ENCODE results near the gene CSNK1G1. TPM values are rescaled to one million over a fixed set of nuclear protein-coding genes. Genes with fewer than 3 reads are reported as not detected.

The CSNK1G1 gene
- polyA plus RNA-seq, 1 experiment: 8.0 TPM

DNA sequence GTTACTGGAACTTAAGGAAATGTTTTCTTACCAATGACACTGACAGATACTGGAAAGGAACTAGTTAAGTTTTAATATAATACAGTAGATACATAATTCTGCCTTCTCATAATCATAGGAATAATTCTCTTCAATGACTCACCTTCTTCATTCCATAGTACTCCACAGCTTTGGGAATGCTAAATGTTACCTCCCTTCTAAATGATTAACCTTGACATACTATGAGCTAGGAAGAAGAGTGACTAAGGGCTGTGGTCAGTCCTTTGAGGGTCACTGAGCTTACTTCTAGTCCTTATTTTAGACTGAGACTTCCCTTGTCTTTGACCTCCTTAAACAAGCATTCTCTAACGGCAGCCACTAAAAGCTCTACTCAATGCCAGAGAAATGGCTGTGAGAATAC lies 123.6 kb downstream of the CSNK1G1 start:
- POLR2A ChIA-PET: no interaction called here
- TF ChIP-seq, protein P1, sequence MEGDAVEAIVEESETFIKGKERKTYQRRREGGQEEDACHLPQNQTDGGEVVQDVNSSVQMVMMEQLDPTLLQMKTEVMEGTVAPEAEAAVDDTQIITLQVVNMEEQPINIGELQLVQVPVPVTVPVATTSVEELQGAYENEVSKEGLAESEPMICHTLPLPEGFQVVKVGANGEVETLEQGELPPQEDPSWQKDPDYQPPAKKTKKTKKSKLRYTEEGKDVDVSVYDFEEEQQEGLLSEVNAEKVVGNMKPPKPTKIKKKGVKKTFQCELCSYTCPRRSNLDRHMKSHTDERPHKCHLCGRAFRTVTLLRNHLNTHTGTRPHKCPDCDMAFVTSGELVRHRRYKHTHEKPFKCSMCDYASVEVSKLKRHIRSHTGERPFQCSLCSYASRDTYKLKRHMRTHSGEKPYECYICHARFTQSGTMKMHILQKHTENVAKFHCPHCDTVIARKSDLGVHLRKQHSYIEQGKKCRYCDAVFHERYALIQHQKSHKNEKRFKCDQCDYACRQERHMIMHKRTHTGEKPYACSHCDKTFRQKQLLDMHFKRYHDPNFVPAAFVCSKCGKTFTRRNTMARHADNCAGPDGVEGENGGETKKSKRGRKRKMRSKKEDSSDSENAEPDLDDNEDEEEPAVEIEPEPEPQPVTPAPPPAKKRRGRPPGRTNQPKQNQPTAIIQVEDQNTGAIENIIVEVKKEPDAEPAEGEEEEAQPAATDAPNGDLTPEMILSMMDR (IDR thresholded peaks at IDR 0.05; ENCODE audit: insufficient read depth, low read depth, low read length): no peak
- DNase-seq (ENCODE audit: low read depth): no peak
- CTCF ChIA-PET: interaction anchor here (0.7 to 2.0 kb wide), 3 partner anchors 14 to 22 kb away, joined by 3 to 4 read pairs (median 4); no protein-coding TSS in a partner anchor
- H3K27me3 ChIP-seq (ENCODE audit: control insufficient read depth, insufficient read depth, low read length): no peaks in the 10 kb centered on the region
- no peak overlapping the region for H3K4me3 ChIP-seq (ENCODE audit: low read depth, low read length)
- no peaks in the 10 kb centered on the region for H3K36me3 ChIP-seq (ENCODE audit: control insufficient read depth, insufficient read depth, low read length)

DNA sequence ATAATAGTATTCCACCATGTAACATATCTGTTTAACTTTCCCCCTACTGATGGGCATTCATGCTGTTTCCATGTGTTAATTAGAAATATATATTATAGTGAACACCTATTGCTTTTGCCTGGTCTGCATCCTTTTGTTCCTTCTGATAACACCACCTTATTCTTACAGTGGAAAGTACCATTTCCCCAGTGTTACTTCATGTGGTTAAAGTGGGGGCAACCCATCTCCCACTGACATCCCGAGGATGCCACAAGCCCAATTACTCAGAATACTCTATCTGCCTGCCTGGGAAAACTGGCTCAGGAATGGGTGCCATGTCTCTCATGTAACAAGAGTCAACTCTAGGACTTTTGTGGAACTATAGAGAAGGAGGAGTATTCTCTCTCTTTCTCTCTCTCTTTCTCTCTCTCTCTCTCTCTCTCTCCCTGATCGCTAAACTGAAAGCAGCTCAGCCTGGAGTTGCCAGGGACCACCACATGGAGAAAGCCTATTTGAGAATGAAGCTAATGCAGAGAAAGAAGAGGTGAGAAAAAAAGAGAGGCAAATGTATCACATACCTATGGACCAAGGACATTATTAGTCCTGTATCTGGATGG lies 126.7 kb downstream of the CSNK1G1 start:
- ChIA-PET POLR2A (no interaction called here), CTCF (no interaction called here)
- no peaks in the 10 kb centered on the region for H3K27me3 ChIP-seq (ENCODE audit: control insufficient read depth, insufficient read depth, low read length)
- TF ChIP-seq, protein P1 (IDR thresholded peaks at IDR 0.05; ENCODE audit: insufficient read depth, low read depth, low read length): no peak
- no peaks in the 10 kb centered on the region for H3K36me3 ChIP-seq (ENCODE audit: control insufficient read depth, insufficient read depth, low read length)
- DNase-seq (ENCODE audit: low read depth): no peak
- H3K4me3 ChIP-seq (ENCODE audit: low read depth, low read length): no peak overlapping the region

DNA sequence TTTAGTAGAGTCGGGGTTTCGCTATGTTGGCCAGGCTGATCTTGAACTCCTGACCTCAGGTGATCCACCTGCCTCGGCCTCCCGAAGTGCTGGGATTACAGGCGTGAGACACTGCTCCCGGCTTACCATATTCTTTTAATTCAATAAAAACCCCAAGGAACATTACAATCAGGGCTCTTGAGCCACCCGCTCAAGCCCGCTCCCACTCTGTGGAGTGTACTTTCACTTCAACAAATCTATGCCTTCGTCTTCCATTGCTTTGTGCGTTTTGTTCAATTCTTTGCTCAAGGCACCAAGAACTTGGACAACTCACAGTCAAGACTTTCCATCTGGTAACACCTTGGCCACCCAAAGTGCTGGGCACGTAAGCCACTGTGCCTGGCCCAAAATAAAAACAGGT lies 130.2 kb downstream of the CSNK1G1 start:
- Histone ChIP-seq H3K36me3 (ENCODE audit: control insufficient read depth, insufficient read depth, low read length) (no peaks in the 10 kb centered on the region), H3K4me3 (ENCODE audit: low read depth, low read length) (no peak overlapping the region), H3K27me3 (ENCODE audit: control insufficient read depth, insufficient read depth, low read length) (no peaks in the 10 kb centered on the region)
- ChIA-PET CTCF (no interaction called here), POLR2A (no interaction called here)
- TF ChIP-seq, protein P1 (IDR thresholded peaks at IDR 0.05; ENCODE audit: insufficient read depth, low read depth, low read length): no peak
- no peak for DNase-seq (ENCODE audit: low read depth)

DNA sequence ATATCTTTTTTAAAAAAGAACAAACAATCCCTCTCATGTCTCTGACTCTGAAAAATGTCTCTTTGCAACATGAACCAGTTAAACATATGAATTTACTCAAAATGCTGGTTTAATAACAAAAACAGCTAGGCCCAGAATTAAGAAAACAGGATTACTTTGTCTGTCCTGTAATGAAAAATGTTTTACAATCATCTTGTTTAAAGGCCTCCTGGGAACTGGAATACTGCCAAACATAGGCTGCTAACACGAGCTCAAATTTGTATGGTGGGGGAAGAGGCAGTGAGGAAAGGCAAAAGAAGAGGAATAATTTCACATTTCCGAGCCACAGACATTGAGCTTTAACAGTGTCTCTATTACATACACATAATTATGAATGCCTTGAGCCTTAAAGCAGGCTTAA lies 131.5 kb downstream of the CSNK1G1 start:
- H3K4me3 ChIP-seq (ENCODE audit: low read depth, low read length): no peak overlapping the region
- DNase-seq (ENCODE audit: low read depth): no peak
- no peaks in the 10 kb centered on the region for H3K36me3 ChIP-seq (ENCODE audit: control insufficient read depth, insufficient read depth, low read length)
- POLR2A ChIA-PET: interaction anchor here (1.0 kb wide), 1 partner anchor 61 kb away, joined by 3 read pairs; no protein-coding TSS in a partner anchor
- CTCF ChIA-PET: no interaction called here
- H3K27me3 ChIP-seq (ENCODE audit: control insufficient read depth, insufficient read depth, low read length): no peaks in the 10 kb centered on the region
- TF ChIP-seq, protein P1 (IDR thresholded peaks at IDR 0.05; ENCODE audit: insufficient read depth, low read depth, low read length): no peak

- Histone ChIP-seq H3K27me3 (ENCODE audit: control insufficient read depth, insufficient read depth, low read length) (no peaks in the 10 kb centered on the region), H3K4me3 (ENCODE audit: low read depth, low read length) (no peak overlapping the region), H3K36me3 (ENCODE audit: control insufficient read depth, insufficient read depth, low read length) (no peaks in the 10 kb centered on the region)
- ChIA-PET CTCF (no interaction called here), POLR2A (interaction anchor here (1.0 kb wide), 1 partner anchor 61 kb away, joined by 3 read pairs; no protein-coding TSS in a partner anchor)
- TF ChIP-seq, protein P1 (IDR thresholded peaks at IDR 0.05; ENCODE audit: insufficient read depth, low read depth, low read length): no peak
- no peak for DNase-seq (ENCODE audit: low read depth)
These were observed 132.1 kb downstream of the CSNK1G1 start for GRCh38 chr15:64223882-64224281.
